GM12878 (cell line): ENCODE data around the gene FOXR1. TPM values are rescaled to one million over a fixed set of nuclear protein-coding genes. Genes with fewer than 3 reads are reported as not detected.

Experiments used
- ATAC-seq: fragments of 200-7000 bp; cut with Tn5 transposase; 3 replicates; pipeline ENCODE4 v1.9.1; 2020; ENCODE audit warnings: mild to moderate bottlenecking, moderate library complexity
- BruUV-seq: library from RNA; stranded (reverse); fragments of 400-500 nt; replicated peaks from 2 replicates; lab custom pipeline; 2021; lab: Mats Ljungman, UMichigan
- CTCF ChIA-PET: fragments of 300-600 bp; sonication (Branson Sonifier 250); formaldehyde crosslinking; extraction: SDS; loops from one replicate; lab custom pipeline; 2021; ENCODE audit warnings: inconsistent platforms; lab: Yijun Ruan, JAX
- POLR2A ChIA-PET: fragments of 350-600 bp; formaldehyde crosslinking; extraction: SDS; loops from one replicate; lab custom pipeline; 2021; ENCODE audit warnings: inconsistent platforms; lab: Charles Lee
- RAD21 ChIA-PET: fragments of 300-600 bp; sonication (Branson Sonifier 250); formaldehyde crosslinking; loops from one replicate; lab custom pipeline; 2023; ENCODE audit warnings: antibody characterized with exemption; ENCODE audit not compliant: unreplicated experiment; lab: Charles Lee
- SMC1A ChIA-PET: fragments of 300-600 bp; sonication (Branson Sonifier 250); formaldehyde crosslinking; loops from one replicate; lab custom pipeline; 2023; ENCODE audit not compliant: unreplicated experiment, uncharacterized antibody; lab: Charles Lee
- DNase-seq: peaks from one replicate; pipeline ENCODE4 v3.0.0-alpha.2; 2011; ENCODE audit warnings: low read depth, low spot score
- FAIRE-seq: peaks from 3 replicates; lab custom pipeline; 2011; peaks lifted over from hg19 to GRCh38; lab: Jason Lieb, UNC
- H2AFZ ChIP-seq: 2 replicates; pipeline ENCODE4 v1.6.0; 2011; ENCODE audit warnings: low read depth, low read length, control low read depth; ENCODE audit not compliant: control insufficient read depth
- H3K27ac ChIP-seq: 2 replicates; pipeline ENCODE4 v1.5.1; 2011; ENCODE audit warnings: control low read depth; ENCODE audit not compliant: control insufficient read depth, insufficient read depth
- H3K27me3 ChIP-seq, 2 experiments: replicated peaks in 1 of 2; 2 replicates each; pipeline versions ENCODE4 v1.6.0 to v1.6.1; 2011; ENCODE audit warnings: low read length in 1 of 2; ENCODE audit not compliant: control insufficient read depth in 2 of 2, insufficient read depth in 2 of 2
- H3K36me3 ChIP-seq, 2 experiments: 2 replicates each; pipeline ENCODE4 v1.5.1; 2011; ENCODE audit warnings: low read length in 1 of 2; ENCODE audit not compliant: control insufficient read depth in 2 of 2, insufficient read depth in 2 of 2
- H3K4me1 ChIP-seq: 2 replicates; pipeline ENCODE4 v1.6.1; 2011; ENCODE audit warnings: mild to moderate bottlenecking, low read length, moderate library complexity, mixed read lengths; ENCODE audit not compliant: control insufficient read depth, insufficient read depth
- H3K4me2 ChIP-seq: 2 replicates; pipeline ENCODE4 v1.6.0; 2011; ENCODE audit warnings: control low read depth; ENCODE audit not compliant: control insufficient read depth, insufficient read depth
- H3K4me3 ChIP-seq: fragments of 200-600 bp; sonication (generic); 2 replicates; pipeline ENCODE4 v1.5.1; 2016
- H3K79me2 ChIP-seq: 2 replicates; pipeline ENCODE4 v1.6.0; 2011; ENCODE audit warnings: low read length; ENCODE audit not compliant: control insufficient read depth, insufficient read depth
- H3K9ac ChIP-seq: 2 replicates; pipeline ENCODE4 v1.8.0; 2011; ENCODE audit warnings: low read length, control low read depth, mixed read lengths; ENCODE audit not compliant: control insufficient read depth, insufficient read depth
- H3K9me3 ChIP-seq: replicated peaks from 3 replicates; pipeline ENCODE4 v1.5.1; 2011; ENCODE audit warnings: mild to moderate bottlenecking, low read length; ENCODE audit not compliant: control insufficient read depth, insufficient read depth
- H4K20me1 ChIP-seq: 2 replicates; pipeline ENCODE4 v1.6.0; 2011; ENCODE audit not compliant: control insufficient read depth, insufficient read depth
- ASH2L ChIP-seq: fragments of 300-600, 200-600 bp; sonication (generic); IDR thresholded peaks from 2 replicates; pipeline ENCODE4 v1.6.1; 2017; ENCODE audit warnings: low read depth, mild to moderate bottlenecking, borderline replicate concordance
- CBX3 ChIP-seq: fragments of 200-600 bp; sonication (generic); IDR thresholded peaks from 2 replicates; pipeline ENCODE4 v1.6.1; 2016; ENCODE audit warnings: low read depth, borderline replicate concordance
- IRF5 ChIP-seq: fragments of 450-650 bp; IDR thresholded peaks from 2 replicates; pipeline ENCODE4 v1.6.1; 2017; ENCODE audit warnings: borderline replicate concordance
- NRF1 ChIP-seq: conservative IDR thresholded peaks from 2 replicates; pipeline ENCODE4 v1.6.1; 2011; ENCODE audit warnings: mild to moderate bottlenecking, low read depth, low read length, improper control_type of control experiment
- PAX8 ChIP-seq: fragments of 450-650 bp; IDR thresholded peaks from 2 replicates; pipeline ENCODE4 v1.6.1; 2017; ENCODE audit warnings: mild to moderate bottlenecking, moderate library complexity
- RCOR1 ChIP-seq: conservative IDR thresholded peaks from 2 replicates; pipeline ENCODE4 v1.6.1; 2012; ENCODE audit warnings: low read depth, low read length, improper control_type of control experiment
- SMARCA5 ChIP-seq: fragments of 450-650 bp; IDR thresholded peaks from 2 replicates; pipeline ENCODE4 v1.6.1; 2017; ENCODE audit warnings: mild to moderate bottlenecking
- TAF1 ChIP-seq: IDR thresholded peaks from 2 replicates; pipeline ENCODE4 v1.6.1; 2011; ENCODE audit warnings: mild to moderate bottlenecking, low read depth, low read length, borderline replicate concordance
- WRNIP1 ChIP-seq: IDR thresholded peaks from 2 replicates; pipeline ENCODE4 v1.6.1; 2011; ENCODE audit warnings: low read depth, low read length, improper control_type of control experiment, borderline replicate concordance
- ZBTB4 ChIP-seq: fragments of 450-650 bp; formaldehyde crosslinking; IDR thresholded peaks from 2 replicates; pipeline ENCODE4 v1.4.0; 2022; ENCODE audit warnings: mild to moderate bottlenecking, moderate library complexity
- WGBS: methylation state at CpG from one replicate; pipeline ENCODE4 v1.1.6; 2016; ENCODE audit warnings: low lambda C conversion rate; ENCODE audit not compliant: insufficient replicate concordance, insufficient coverage; ENCODE audit errors: missing lambda C conversion rate; 5-methylcytosine and 5-hydroxymethylcytosine counted together
- in situ Hi-C: fragments of 300-500 bp; cut with MboI; formaldehyde crosslinking; loops from 9 replicates; pipeline ENCODE4 v1.14.3; 2018; ENCODE audit warnings: mixed read lengths
- intact Hi-C: fragments of 100-400 bp; cut with micrococcal nuclease; formaldehyde crosslinking; loops from one replicate; pipeline ENCODE4 v1.14.2; 2022; ENCODE audit not compliant: unreplicated experiment
- polyA plus RNA-seq, 11 experiments: library from polyadenylated mRNA; depleted of rRNA in 4 of 11; unstranded in 6 of 11; stranded (reverse) in 5 of 11; fragments of >200 nt; fragmentation: Nextera tagmentation in 4 of 11; fragmentation: Illumina TruSeq in 1 of 11; extraction: Ambion mirVana in 4 of 11; extraction: Trizol in 1 of 11; gene quantifications; 1 replicate in 1 of 11; 2 replicates in 10 of 11; pipeline versions ENCODE4 v1.2.1 to v1.2.3, GENCODE V29; 2011 to 2016; ENCODE audit warnings: inconsistent platforms in 2 of 11, missing spikeins in 2 of 11, low read depth in 1 of 11
- total RNA-seq, 4 experiments: library from RNA; depleted of rRNA in 3 of 4; stranded (reverse); fragments of >200 nt in 3 of 4; fragmentation: Illumina TruSeq in 1 of 4; extraction: Trizol in 1 of 4; gene quantifications; 2 replicates each; pipeline versions ENCODE4 v1.2.1 to v1.2.3, GENCODE V29; 2013 to 2021

Gene FOXR1
- total and polyA plus RNA-seq, 10 of the 15 experiments (the other 5 are each of a cell fraction or from before 2014, with no cell fraction given) = not detected

GRCh38 chr11:119025541-119025940, 54.0 kb downstream of the FOXR1 start:
- no peak overlapping the region for H3K4me3 ChIP-seq
- H3K79me2 ChIP-seq = peaks cover 18% of the 10 kb centered on the region
- in situ Hi-C loops (no loop called here), intact Hi-C loops (no loop called here)
- ChIA-PET SMC1A (no interaction called here), CTCF (interaction anchor here (1.0 kb wide), 1 partner anchor 40 kb away, joined by 3 read pairs; no protein-coding TSS in a partner anchor), POLR2A (no interaction called here), RAD21 (no interaction called here)
- H3K27ac ChIP-seq = no peak overlapping the region
- H3K4me2 ChIP-seq = no peak overlapping the region
- no peak for DNase-seq
- FAIRE-seq = no peak
- no peaks in the 10 kb centered on the region for H3K27me3 ChIP-seq
- ATAC-seq = no peak
- H4K20me1 ChIP-seq = no peaks in the 10 kb centered on the region
- H3K9me3 ChIP-seq = no peaks in the 10 kb centered on the region
- TF ChIP-seq ZBTB4 (CRISPR knock-in tag) (no peak), IRF5 (no peak), NRF1 (no peak), ASH2L (no peak), RCOR1 (no peak), TAF1 (no peak), PAX8 (no peak), WRNIP1 (no peak), SMARCA5 (no peak), CBX3 (no peak)
- peaks cover 14% of the 10 kb centered on the region for H3K4me1 ChIP-seq
- H2AFZ ChIP-seq = no peak overlapping the region
- 100% methylated on average over 5 of the region's 5 CpGs for WGBS
- no TSS peak for BruUV-seq
- no peak overlapping the region for H3K9ac ChIP-seq
- peaks cover 5 to 9% of the 10 kb centered on the region in 2 experiments; a peak in 3 of 4 replicates for H3K36me3 ChIP-seq
